HG02588 (cell line): Measurements from ENCODE around the gene AP1AR.
"Not testable (repeated sequence)": the region's sequence is repeated elsewhere in the genome, so short reads cannot be mapped to it uniquely, and the experiment has no call there.

Experiments used
- ATAC-seq: cut with Tn5 transposase; IDR thresholded peaks from one replicate; pipeline ENCODE4 v1.9.1; 2021; ENCODE audit warnings: mild to moderate bottlenecking, moderate library complexity; ENCODE audit not compliant: unreplicated experiment

Gene AP1AR

DNA sequence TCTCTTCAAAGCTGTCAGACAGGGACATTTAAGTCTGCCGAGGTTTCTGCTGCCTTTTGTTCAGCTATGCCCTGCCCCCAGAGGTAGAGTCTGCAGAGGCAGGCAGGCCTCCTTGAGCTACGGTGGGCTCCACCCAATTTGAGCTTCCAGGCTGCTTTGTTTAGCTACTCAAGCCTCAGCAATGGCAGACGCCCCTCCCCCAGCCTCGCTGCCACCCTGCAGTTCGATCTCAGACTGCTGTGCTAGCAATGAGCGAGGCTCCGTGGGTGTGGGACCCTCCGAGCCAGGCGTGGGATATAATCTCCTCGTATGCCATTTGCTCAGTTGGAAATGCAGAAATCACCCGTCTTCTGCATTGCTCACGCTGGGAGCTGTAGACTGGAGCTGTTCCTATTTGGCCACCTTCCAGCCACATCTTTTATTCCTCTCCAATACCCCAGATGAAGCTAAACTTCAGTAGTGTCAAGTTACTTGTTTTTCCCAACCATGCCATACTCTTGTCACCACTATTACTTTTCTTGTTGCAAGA lies 77.7 kb downstream of the AP1AR start:
- ATAC-seq = not testable (repeated sequence)

- ATAC-seq = no peak
Measured at GRCh38 chr4:112311516-112311915, 79.9 kb downstream of the AP1AR start.

- ATAC-seq = peak; percentile 94
Measured at GRCh38 chr4:112312610-112313239, 81.1 kb downstream of the AP1AR start.

GRCh38 chr4:112315446-112315845 lies 83.9 kb downstream of the AP1AR start:
- no peak for ATAC-seq

DNA sequence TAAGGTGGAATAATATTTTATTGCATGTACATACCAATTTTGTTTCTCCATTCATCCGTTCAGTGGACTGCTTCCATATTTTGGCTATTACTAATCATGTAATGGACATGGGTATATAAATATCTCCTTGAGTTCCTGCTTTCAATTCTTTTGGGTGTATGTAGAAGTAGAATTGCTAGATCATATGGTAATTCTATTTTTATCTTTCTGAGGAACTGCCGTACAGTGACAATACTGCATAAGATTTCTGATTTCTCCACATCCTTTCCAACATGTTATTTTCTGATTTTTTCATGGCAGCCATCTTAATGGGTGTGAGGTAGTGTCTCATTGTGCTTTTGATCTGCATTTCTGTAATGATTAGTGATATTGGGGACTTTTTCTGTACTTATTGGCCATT lies 84.8 kb downstream of the AP1AR start:
- ATAC-seq = no peak

GRCh38 chr4:112318239-112319142 lies 86.9 kb downstream of the AP1AR start:
- ATAC-seq = peak; percentile 93
